SK-N-DZ (cell line): ENCODE data around the gene FBXW5.

Experiments used
- DNase-seq: peaks from one replicate; pipeline ENCODE4 v3.0.0-alpha.2; 2015; ENCODE audit warnings: low spot score

The FBXW5 gene

DNA sequence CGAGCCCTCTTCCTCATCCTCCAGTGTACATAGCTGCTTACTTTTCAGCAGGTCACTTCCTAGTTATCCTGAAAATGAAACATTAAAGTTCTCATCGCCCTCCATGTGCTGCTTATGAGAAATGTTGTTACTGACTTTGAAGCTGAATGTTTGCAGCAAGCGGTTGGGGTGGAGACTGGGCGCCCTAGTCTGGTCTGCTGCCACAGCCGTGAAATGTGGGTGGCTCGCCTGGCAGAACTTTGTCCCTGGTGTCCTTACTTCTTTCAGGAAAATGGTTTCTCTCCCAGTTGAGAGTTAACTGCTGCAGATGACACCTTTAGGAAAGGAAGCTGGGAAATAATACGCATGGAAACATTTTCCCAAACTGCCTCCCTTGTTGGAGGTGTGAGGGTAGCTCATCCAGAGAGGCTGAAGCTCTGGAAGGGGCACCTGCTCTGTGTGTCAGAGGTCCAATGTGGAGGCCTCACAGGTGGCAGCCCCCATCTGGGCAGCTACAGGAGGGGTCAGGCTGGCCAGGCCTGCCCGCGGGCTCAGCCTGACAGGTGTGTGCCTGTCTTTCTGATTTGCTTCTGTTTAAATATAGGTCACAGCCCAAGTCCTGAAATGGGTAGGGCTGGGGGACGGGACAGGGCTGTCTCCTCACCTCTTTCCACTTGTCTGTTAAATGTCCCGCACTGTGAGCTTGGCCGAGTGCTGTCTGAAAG lies 34.2 kb downstream of the FBXW5 start:
- DNase-seq: no peak

DNA sequence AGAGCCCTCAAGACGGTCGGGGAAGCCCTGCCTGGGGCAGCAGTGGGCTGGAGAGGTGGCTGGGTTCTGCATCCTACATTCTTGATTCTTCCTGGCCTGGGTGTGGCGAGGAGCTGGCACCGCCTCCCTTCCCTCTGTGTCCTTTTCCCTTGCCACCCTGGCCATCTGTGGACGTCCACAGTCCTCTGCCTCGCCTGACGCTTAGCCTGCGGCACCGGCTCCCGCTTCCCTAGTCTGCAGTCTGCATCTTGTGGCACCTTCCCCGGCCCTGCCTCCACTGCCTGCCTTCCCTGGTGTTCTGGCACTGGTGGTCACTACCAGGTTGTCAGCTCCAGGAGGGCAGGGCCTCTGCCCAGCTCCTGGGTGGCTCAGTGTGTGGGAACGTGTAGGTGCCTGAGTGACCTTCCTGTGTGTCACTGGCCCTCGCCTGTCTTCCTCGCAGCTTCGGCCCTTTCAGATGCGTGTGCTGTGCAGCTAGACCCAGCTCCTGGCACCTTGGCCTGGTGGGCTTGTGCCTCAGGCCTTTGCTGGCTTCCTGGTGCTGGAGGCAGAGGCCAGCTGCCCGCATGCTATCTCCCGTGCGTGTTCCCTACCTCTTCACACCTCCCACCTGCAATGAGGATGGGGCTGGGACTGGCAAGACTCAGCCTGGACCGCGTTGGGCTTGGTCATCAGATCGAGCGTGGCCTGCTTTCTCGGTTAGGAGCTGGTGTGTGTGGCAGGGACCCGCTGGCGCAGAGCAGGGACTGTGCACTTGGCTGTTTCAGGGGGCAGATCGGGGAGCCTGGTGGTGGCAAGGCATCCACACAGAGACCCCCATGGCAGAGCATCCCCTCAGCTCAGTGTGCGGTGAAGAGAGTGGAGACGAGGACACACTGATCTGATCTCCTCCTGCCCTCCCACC lies 37.3 kb downstream of the FBXW5 start:
- no peak for DNase-seq

DNA sequence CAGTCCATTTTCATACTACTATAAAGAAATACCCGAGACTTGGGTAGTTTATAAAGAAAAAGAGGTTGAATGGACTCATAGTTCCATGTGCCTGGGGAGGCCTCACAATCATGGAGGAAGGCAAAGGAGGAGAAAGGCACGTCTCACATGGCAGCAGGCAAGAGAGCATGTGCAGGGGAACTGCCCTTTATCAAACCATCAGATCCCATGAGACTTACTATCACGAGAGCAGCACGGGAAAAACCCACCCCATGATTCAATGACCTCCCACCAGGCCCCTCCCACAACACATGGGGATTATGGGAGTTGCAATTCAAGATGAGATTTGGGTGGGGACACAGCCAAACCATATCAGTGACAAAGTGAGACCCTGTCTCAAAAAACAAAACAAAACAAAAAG lies 38.3 kb downstream of the FBXW5 start:
- no peak for DNase-seq

DNA sequence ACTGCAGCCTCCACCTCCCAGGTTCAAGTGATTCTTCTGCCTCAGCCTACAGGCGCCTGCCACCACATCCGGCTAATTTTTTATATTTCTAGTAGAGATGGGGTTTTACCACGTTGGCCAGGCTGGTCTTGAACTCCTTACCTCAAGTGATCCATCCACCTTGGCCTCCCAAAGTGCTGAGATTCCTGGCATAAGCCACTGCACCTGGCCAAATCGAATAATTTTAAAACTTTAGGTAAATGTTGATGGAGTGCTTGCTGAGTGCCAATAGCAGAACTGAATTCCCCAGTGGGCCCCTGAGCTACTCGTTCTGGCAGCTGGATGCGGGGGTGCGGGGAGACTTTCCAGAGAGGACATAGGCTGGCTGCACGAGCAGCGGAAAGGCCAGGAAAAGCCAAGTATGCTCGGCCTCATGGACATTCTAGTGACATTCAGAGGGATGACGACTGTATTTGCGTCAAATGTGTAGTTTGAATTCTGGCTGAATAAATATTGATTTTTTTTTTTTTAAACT lies 41.4 kb downstream of the FBXW5 start:
- DNase-seq: no peak

DNA sequence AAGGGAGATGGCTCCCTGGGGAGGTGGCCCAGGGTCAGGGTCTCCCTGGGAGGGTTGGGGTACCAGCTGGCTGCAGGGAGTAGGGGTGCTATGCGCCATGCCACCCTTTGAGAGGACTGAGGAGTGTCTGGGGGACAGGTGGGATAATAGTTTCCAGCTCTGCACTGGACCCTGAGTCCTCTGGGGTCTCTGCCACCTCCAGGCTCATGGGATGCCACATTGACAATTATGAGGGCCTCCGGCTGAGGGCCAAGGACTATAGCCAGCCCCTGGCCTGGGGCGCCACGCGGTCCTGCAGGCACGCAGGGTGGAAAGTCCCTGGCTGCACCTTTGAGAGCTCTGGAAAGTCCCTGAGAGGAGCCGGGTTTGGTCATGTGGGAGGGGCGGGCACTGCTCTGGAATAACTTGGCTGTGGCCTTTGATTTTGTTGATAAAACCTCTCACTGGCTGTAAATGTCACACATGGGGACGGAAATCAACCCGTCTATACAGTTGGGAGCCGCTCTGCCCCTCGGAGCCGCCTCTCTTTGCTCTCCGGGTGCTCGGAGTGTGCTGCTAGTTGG lies 42.2 kb downstream of the FBXW5 start:
- DNase-seq: no peak

DNA sequence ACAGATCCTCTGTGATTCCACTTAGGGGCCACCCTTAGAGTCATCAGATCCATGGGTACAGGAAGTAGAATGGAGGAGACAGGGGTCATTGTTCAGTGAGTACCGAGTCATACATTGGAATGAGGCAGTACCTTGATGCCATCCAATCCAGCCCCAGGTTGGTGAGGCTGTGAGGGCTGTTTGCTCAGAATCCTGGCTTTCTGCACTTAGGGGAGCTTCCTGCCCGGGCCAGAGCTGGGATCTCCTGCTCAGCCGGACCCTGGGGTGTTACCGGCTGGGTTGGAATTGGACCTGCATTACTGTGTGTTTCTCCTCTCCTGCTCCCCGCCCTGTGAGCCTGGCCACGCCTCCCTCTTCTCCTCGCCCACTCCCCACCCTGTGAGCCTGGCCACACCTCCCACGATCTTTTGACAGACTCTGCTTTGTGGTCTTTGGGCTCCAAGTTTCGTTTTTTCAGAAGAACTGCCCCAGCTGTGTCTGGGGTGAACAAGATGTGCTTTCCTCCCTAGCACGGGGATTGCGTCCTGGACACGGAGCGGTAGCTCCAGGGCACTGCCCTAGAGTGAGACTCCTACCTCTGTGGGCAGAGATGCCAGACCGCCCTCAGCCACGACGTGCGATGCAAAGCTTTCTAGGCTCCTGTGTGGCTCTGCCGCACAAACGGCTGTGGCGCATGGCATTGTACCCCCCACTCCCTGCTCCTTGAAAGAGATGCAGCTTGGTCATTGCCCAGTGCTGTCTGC lies 42.9 kb downstream of the FBXW5 start:
- no peak for DNase-seq

DNA sequence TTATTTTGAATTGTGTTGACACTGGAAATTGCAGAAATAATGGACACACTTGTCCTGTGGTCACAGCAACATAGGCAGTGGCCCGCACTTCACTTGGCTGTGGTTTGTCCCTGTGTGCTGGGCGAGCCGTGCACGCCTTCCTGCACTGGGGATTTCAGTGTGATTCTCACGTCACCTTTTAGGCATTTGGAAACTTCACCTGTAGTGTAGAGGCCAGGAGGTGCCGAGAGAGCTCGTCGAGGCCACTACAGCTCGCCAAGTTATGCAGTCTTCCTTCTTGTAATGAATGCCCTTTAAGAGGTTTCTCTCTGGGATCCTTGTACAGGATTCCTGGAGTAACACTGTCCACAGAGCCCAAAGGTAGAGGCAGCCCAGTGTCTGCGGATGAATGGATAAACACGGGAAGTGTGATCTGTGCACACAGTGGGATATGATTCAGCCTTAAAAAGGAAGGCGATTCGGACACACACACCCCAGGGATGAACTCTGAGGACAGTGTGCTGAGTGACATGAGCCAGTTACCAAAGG lies 43.5 kb downstream of the FBXW5 start:
- DNase-seq: no peak

DNA sequence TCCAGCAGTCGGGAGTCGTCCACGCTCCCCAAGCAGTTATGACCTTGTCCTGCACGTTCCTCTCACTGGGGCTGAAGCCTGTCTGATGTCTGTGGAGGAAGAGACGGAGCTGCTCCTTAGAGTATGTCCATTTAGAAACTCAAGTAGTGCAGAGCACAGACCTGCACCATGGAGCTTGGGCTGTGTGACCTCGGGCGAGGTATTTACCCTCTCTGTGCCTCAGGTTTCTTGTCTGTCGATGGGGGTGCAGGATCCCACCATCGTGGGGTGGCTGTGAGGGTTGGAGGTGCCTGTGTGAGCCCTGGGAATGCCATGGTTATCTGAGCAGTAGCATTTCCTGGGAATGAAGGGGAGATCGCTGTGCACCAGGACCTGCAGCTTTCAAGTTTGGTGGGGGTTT lies 44.0 kb downstream of the FBXW5 start:
- DNase-seq: no peak

DNA sequence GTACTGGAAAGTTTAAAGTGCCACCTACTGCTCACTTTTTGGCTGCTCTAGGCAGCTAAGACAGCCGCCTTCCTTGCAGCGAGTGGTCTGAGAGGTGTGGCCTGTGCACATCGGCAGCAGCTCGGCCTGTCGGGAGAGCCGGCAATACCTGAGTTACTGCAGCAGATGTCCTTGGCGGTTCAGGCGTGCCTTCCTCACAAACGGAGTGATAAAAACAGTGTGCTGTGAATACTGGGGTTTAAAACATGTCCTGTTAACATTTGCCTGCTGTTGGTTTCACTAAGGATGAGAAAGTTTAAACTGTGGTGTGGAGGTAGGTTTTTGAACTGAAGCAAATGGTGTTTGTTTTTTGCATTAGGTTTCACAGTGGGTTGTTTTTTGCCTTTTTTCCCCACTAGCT lies 45.3 kb downstream of the FBXW5 start:
- no peak for DNase-seq

DNA sequence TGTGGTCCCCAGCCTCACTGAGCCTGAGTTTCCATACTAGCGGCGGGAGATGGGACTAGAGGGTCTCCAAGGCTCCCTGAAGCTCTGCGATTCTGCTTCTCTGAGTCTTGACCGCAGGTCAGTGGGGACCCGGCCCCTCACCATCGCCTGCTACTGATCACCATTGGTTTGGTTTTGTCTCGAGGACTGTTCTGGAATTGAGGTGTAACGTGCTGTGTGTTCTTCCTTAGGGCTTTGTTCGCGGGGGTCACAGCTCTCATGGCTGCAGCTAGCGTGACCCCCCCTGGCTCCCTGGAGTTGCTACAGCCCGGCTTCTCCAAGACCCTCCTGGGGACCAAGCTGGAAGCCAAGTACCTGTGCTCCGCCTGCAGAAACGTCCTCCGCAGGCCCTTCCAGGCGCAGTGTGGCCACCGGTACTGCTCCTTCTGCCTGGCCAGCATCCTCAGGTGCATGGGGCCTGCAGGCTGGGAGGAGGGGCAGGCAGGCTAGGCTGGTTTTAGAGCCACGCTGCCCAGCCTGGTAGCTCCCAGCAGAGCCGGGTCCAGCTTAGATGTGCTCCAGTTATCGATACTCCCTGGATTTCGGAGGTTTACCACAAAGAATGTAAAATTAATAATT lies 45.9 kb downstream of the FBXW5 start:
- DNase-seq: no peak

DNA sequence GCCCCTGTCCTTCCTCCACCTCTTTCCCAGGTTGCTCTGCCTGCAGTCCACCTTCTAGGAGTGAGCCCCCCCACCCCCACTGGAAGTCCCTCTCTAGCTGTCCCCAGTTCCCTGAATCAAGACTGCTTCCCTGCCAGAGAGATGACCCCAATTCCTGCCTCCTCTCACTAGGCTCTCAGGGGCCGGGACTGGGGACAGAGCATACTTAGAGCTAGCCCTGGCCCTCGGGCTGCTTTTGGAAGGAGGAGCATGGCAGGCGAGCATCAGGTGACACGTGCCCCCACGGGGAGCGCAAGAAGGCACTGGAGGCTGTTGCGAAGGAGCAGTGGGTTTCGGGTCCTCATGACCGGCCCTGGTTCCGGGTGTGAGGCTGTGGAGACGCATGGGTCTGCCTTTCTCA lies 48.5 kb downstream of the FBXW5 start:
- DNase-seq: no peak

DNA sequence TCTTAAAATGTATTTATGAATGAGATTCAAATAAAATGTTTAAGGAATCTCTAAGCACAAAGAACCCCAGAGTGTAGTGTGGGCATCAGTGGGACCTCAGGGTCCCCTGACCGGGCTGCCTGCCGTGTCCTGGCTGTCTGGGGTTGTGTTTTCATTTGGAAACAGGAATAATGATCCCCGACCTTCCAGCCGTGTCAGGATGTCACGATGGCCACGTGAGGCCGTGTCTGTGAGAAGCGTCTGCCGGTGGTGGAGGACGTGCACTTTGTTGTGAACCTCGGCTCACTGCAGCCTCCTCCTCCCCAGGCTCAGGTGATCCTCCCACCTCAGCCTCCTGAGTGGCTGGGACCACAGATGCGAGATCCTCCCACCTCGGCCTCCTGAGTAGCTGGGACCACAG lies 53.9 kb downstream of the FBXW5 start:
- no peak for DNase-seq
